Measurements from ENCODE around the gene STK38.

STK38 gene

GRCh38 chr6:36479256-36479655 lies 68.0 kb downstream of the STK38 start:
- no peak for TF ChIP-seq CTCF (IDR thresholded peaks at IDR 0.05; ENCODE audit: low read depth, low read length, missing control alignments)
- no peak for DNase-seq (ENCODE audit: extremely low read depth, low read depth)
- no peak overlapping the region for H3K4me3 ChIP-seq (replicated peaks; ENCODE audit: low read depth, low read length)

DNA sequence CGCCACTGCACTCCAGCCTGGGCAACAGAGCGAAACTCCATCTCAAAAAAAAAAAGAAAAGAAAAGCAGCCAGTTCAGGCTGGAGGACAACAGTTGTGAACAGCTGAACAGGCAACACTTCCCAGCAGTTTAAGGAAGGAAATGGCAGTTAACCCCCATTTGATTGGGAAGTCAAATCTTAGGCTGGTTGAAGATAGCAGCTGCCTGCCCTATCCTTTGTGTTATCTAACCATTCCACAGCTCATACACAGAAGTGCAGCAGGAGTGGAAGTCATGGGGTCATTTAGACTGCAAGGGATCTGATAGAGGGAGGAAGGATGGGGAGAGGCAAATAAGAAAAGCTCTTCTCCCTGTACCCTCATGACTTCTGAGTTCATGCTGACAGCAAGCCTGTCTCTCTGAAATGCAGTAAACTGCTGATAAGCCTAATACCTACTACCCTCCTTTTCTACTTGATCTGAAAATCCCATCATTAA lies 69.2 kb downstream of the STK38 start:
- TF ChIP-seq CTCF (IDR thresholded peaks at IDR 0.05; ENCODE audit: low read depth, low read length, missing control alignments) = no peak
- DNase-seq (ENCODE audit: extremely low read depth, low read depth) = no peak
- no peak overlapping the region for H3K4me3 ChIP-seq (replicated peaks; ENCODE audit: low read depth, low read length)

DNA sequence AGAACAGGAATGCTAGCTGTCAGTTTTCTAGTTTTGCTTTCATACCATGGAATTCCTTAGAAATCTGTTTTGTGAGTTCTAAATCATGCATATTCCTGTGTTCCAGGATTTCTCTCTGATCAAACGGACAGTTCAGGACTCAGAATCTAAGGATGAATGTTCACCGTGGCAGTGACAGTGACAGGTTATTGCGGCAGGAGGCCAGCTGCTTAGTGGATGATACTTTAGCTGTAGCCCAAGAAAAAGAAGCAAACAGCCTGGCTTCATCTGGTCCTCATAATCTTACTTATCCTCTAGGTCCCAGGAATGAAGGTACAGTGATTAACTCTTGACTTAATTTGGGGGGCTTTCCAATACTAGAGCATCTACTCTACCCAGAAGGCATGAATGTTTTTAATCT lies 77.3 kb downstream of the STK38 start:
- no peak for TF ChIP-seq CTCF (IDR thresholded peaks at IDR 0.05; ENCODE audit: low read depth, low read length, missing control alignments)
- no peak for DNase-seq (ENCODE audit: extremely low read depth, low read depth)
- H3K4me3 ChIP-seq (replicated peaks; ENCODE audit: low read depth, low read length) = no peak overlapping the region

DNA sequence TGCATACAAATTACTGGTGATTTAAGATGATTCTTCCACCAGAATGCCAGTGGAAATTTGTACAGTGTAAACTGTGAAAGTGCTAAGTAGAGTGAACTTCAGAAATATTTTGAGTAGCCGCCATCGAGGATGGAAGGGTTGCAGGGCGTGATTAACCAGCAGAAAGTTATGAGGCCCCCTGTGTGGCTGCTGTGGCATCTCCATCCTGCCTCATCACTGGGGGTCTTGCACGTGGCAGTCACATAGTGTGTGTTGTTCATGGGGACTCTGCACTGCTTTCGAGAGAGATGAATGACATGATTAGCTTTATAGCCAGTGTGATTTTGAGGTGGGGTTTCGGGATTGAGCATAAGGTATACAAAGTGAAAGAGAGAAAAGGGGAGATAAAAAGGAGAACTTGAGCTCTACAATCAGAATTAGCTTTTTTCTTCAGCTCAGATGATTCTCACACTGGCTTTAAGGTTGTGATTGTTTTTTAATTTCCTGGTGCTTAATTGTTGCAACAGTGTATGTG lies 78.1 kb downstream of the STK38 start:
- TF ChIP-seq CTCF (IDR thresholded peaks at IDR 0.05; ENCODE audit: low read depth, low read length, missing control alignments) = no peak
- DNase-seq (ENCODE audit: extremely low read depth, low read depth) = no peak
- no peak overlapping the region for H3K4me3 ChIP-seq (replicated peaks; ENCODE audit: low read depth, low read length)

DNA sequence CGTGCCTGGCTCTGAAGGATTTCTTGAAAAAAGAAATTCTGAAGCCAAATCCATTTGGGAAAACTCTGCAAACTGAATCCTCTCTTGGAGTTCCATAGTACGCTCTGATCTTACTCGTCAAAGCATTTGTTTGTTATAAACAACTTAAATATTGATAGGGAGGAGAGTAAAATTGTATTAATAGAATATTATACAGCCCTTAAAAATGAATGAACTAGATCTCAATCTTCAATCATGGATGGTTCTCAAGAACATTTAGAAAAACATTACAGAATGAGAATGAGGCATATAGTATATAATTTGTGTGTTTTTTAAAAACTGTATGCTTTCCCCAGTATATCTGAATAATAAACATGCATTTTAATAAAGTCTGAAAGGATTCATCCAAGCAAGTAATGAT lies 79.7 kb downstream of the STK38 start:
- no peak overlapping the region for H3K4me3 ChIP-seq (replicated peaks; ENCODE audit: low read depth, low read length)
- TF ChIP-seq CTCF (IDR thresholded peaks at IDR 0.05; ENCODE audit: low read depth, low read length, missing control alignments) = no peak
- no peak for DNase-seq (ENCODE audit: extremely low read depth, low read depth)

GRCh38 chr6:36464233-36464632 lies 83.0 kb downstream of the STK38 start:
- TF ChIP-seq CTCF (IDR thresholded peaks at IDR 0.05; ENCODE audit: low read depth, low read length, missing control alignments) = no peak
- no peak overlapping the region for H3K4me3 ChIP-seq (replicated peaks; ENCODE audit: low read depth, low read length)
- no peak for DNase-seq (ENCODE audit: extremely low read depth, low read depth)

- no peak for TF ChIP-seq CTCF (IDR thresholded peaks at IDR 0.05; ENCODE audit: low read depth, low read length, missing control alignments)
- DNase-seq (ENCODE audit: extremely low read depth, low read depth) = no peak
- no peak overlapping the region for H3K4me3 ChIP-seq (replicated peaks; ENCODE audit: low read depth, low read length)
Observed at GRCh38 chr6:36463676-36464075, 83.6 kb downstream of the STK38 start.

Data from HFF-Myc (cell line).